Heart left ventricle (tissue), 16 donors: Measurements from ENCODE around the gene FABP3. TPM values are rescaled to one million over a fixed set of nuclear protein-coding genes. Genes with fewer than 3 reads are reported as not detected.
A peak's percentile ranks its signal among the peaks of the same experiment; 100 is the strongest.

Source experiments
- ATAC-seq, 4 donors: fragments of 200-7000 bp; cut with Tn5 transposase; one replicate each; pipeline ENCODE4 v1.9.1; 2020 to 2022; ENCODE audit warnings: moderate library complexity in 4 of 4, mild to moderate bottlenecking in 3 of 4, moderate number of reproducible peaks in 1 of 4
- DNase-seq, 5 donors: peaks; one replicate each; pipeline ENCODE4 v3.0.0-alpha.2; 2020
- H3K27ac ChIP-seq, 12 donors: fragments of 200-600 bp; sonication (generic) in 4 of 12; one replicate each; pipeline versions ENCODE4 v1.5.0 to v1.8.0; 2016 to 2022; ENCODE audit warnings: mild to moderate bottlenecking in 2 of 12
- H3K27me3 ChIP-seq, 9 donors: fragments of 200-600 bp; sonication (generic) in 2 of 9; one replicate each; pipeline versions ENCODE4 v1.5.1 to v1.8.0; 2016 to 2022; ENCODE audit warnings: mild to moderate bottlenecking in 3 of 9
- H3K36me3 ChIP-seq, 9 donors: fragments of 200-600 bp; sonication (generic) in 2 of 9; one replicate each; pipeline versions ENCODE4 v1.5.0 to v1.8.0; 2018 to 2022; ENCODE audit warnings: mild to moderate bottlenecking in 2 of 9
- H3K4me1 ChIP-seq, 12 donors: fragments of 200-600 bp; sonication (generic) in 4 of 12; one replicate each; pipeline versions ENCODE4 v1.5.0 to v1.8.0; 2016 to 2022; ENCODE audit warnings: mild to moderate bottlenecking in 3 of 12
- H3K4me3 ChIP-seq, 12 donors: fragments of 200-600 bp; sonication (generic) in 4 of 12; one replicate each; pipeline versions ENCODE4 v1.5.0 to v1.8.0; 2017 to 2022; ENCODE audit warnings: mild to moderate bottlenecking in 9 of 12, moderate library complexity in 4 of 12
- H3K9me3 ChIP-seq, 12 donors: fragments of 200-600 bp; sonication (generic) in 4 of 12; one replicate each; pipeline versions ENCODE4 v1.5.0 to v1.8.0; 2016 to 2022; ENCODE audit warnings: mild to moderate bottlenecking in 1 of 12
- CTCF ChIP-seq, 12 donors: fragments of 200-600 bp; sonication (generic) in 4 of 12; IDR thresholded peaks; one replicate each; pipeline versions ENCODE4 v1.5.0 to v1.8.0; 2018 to 2022; ENCODE audit warnings: antibody characterized with exemption in 12 of 12, mild to moderate bottlenecking in 5 of 12
- POLR2A ChIP-seq, 2 donors: fragments of 450-650 bp; IDR thresholded peaks; one replicate each; pipeline ENCODE4 v1.6.1; 2017; ENCODE audit warnings: antibody characterized with exemption in 2 of 2, mild to moderate bottlenecking in 2 of 2, moderate library complexity in 2 of 2
- WGBS, 4 donors: extraction: QIAGEN DNeasy Blood & Tissue Kit in 2 of 4; methylation state at CpG; one replicate each; pipeline versions ENCODE4 v1.1.5 to v1.1.7; 2013 to 2018; 5-methylcytosine and 5-hydroxymethylcytosine counted together
- intact Hi-C, 10 donors: fragments of 100-400 bp; cut with DNase I; formaldehyde crosslinking; loops; one replicate each; pipeline versions ENCODE4 v1.11.1 to v1.14.2; 2022
- polyA plus RNA-seq, 2 donors: library from polyadenylated mRNA; stranded (reverse); fragments of 200-250 nt; gene quantifications; one replicate each; pipeline ENCODE4 v1.2.3, GENCODE V29; 2013
- total RNA-seq, 9 donors: library from RNA; depleted of rRNA in 2 of 9; stranded (reverse); fragments of >200 nt in 2 of 9; fragmentation: NEBNext Ultra II Directional in 3 of 9; extraction: Animal tissue kit (Norgen Biotek cat#: 25700) in 3 of 9; gene quantifications; one replicate each; pipeline versions ENCODE4 v1.1.0 to v1.2.4, GENCODE V29; 2016 to 2023
- donor health status: ischemic (EF 13 %, LVEDD 7.1; RV severe dilation, severe dysfunction).
- donor health status: healthy with polysubstance abuse.
- donor health status: DM: no; HTN: yes; CAD: no.
- donor health status: DM: no; HTN: no; CAD: no.
- donor health status: ischemic (EF 25% LVEDD 6.9; RV normal size, moderate dysfunction).
- donor health status: ischemic (EF 25% LVEDD 5.7; RV mildly dilated, moderate dysfunction).
- donor health status: healthy.
- donor health status: DM: yes; HTN: yes; CAD: no.
- donor health status: ischemic (EF 35%, LVEDD 5.7; RV mildly dilated, moderate dysfunction).
- donor health status: nonischemic (EF 11% LVEDD 7.7; RV severe dilation, severe dysfunction).
- donor health status: DM: yes; HTN: yes; CAD: no.
- donor health status: PGD.
- donor health status: ischemic (EF 29% LVEDD 5.4; RV normal size, mild dysfunction).
- donor health status: nonischemic (EF 23%, LVEDD 6.1; RV moderate dilation, normal function).

The FABP3 gene
- total and polyA plus RNA-seq, 11 donors = 2,591 to 10,560 (median 5,230) TPM

GRCh38 chr1:31381394-31382294 lies 8.8 kb upstream of the FABP3 start:
- intact Hi-C loops = loop anchor here in 2 of 10 donors (1.0 to 10.0 kb wide), 2 partner anchors 8 to 253 kb away; partner anchors contain the start of gene FABP3 (in 1 of the 2)

GRCh38 chr1:31380181-31380580 lies 7.3 kb upstream of the FABP3 start:
- TF ChIP-seq CTCF (IDR thresholded peaks at IDR 0.05) (no peak), POLR2A (IDR thresholded peaks at IDR 0.05) (no peak)
- no peaks in the 10 kb centered on the region for H3K9me3 ChIP-seq
- peak overlapping the region in 10 of 12 donors; percentile 43 to 97 (median 82) for H3K27ac ChIP-seq
- H3K4me3 ChIP-seq = no peak overlapping the region
- 39 to 65% (median 53%) methylated on average over 3 of the region's 3 CpGs for WGBS, 4 donors
- H3K4me1 ChIP-seq = peaks cover 0 to 37% (median 10%) of the 10 kb centered on the region in 12 donors
- DNase-seq = peak in 1 of 5 donors; percentile 56
- ATAC-seq = no peak
- H3K36me3 ChIP-seq = no peaks in the 10 kb centered on the region
- intact Hi-C loops = loop anchor here in 1 of 10 donors (10.0 kb wide), 1 partner anchor 255 kb away; no protein-coding TSS in a partner anchor
- no peaks in the 10 kb centered on the region for H3K27me3 ChIP-seq

More at GRCh38 chr1:31381394-31382294, 8.8 kb upstream of the FABP3 start:
- TF ChIP-seq CTCF (IDR thresholded peaks at IDR 0.05) = no peak
- Histone ChIP-seq H3K27me3 (no peaks in the 10 kb centered on the region), H3K4me1 (peaks cover 0 to 37% (median 10%) of the 10 kb centered on the region in 12 donors), H3K4me3 (no peak overlapping the region), H3K9me3 (no peaks in the 10 kb centered on the region), H3K27ac (peak overlapping the region; percentile 71 to 97 (median 80)), H3K36me3 (no peaks in the 10 kb centered on the region)
- DNase-seq (peak in 4 of 5 donors; percentile 59 to 85 (median 77)), ATAC-seq (peak; percentile 78 to 90 (median 88))
- WGBS, 4 donors = 40 to 57% (median 49%) methylated on average over 6 of the region's 6 CpGs

GRCh38 chr1:31378001-31378400 lies 5.1 kb upstream of the FABP3 start:
- ATAC-seq (no peak), DNase-seq (no peak)
- Histone ChIP-seq H3K27ac (no peak overlapping the region), H3K36me3 (no peaks in the 10 kb centered on the region), H3K4me3 (no peak overlapping the region), H3K27me3 (no peaks in the 10 kb centered on the region), H3K4me1 (peaks cover 0 to 43% (median 15%) of the 10 kb centered on the region in 12 donors), H3K9me3 (no peaks in the 10 kb centered on the region)
- no peak for TF ChIP-seq CTCF (IDR thresholded peaks at IDR 0.05)
- no peak for TF ChIP-seq POLR2A (IDR thresholded peaks at IDR 0.05)
- intact Hi-C loops = no loop called here

- intact Hi-C loops = no loop called here
- H3K36me3 ChIP-seq = no peaks in the 10 kb centered on the region
- no peaks in the 10 kb centered on the region for H3K9me3 ChIP-seq
- H3K4me3 ChIP-seq = no peak overlapping the region
- 92 to 97% (median 94%) methylated on average over 3 of the region's 3 CpGs for WGBS, 4 donors
- H3K27ac ChIP-seq = no peak overlapping the region
- H3K4me1 ChIP-seq = peaks cover 0 to 44% (median 20%) of the 10 kb centered on the region in 12 donors
- DNase-seq (no peak), ATAC-seq (no peak)
- H3K27me3 ChIP-seq = no peaks in the 10 kb centered on the region
- TF ChIP-seq POLR2A (IDR thresholded peaks at IDR 0.05) (no peak), CTCF (IDR thresholded peaks at IDR 0.05) (no peak)
Observed at GRCh38 chr1:31377364-31377863, 4.5 kb upstream of the FABP3 start.
